ENCODE results near the gene RAVER1.

- TF ChIP-seq CTCF (conservative IDR thresholded peaks at IDR 0.05; ENCODE audit: low read length) (no peak), EZH2phosphoT487 (IDR thresholded peaks at IDR 0.05; ENCODE audit: borderline replicate concordance, low read depth, low read length) (no peak)
Observed at GRCh38 chr19:10316229-10317044, 16.9 kb downstream of the RAVER1 start.

Measured in OCI-LY7 (cell line).